Neural progenitor cell (in vitro differentiated cells): ENCODE measurements around the gene IL4I1.

Experiments
- EZH2phosphoT487 ChIP-seq: fragments of 200-600 bp; sonication (generic); IDR thresholded peaks from 2 replicates; pipeline ENCODE4 v1.6.1; 2017; ENCODE audit warnings: antibody characterized with exemption
- TF ChIP-seq, protein P1 (sequence below): fragments of 200-600 bp; sonication (generic); IDR thresholded peaks from 2 replicates; pipeline ENCODE4 v1.5.1; 2017; ENCODE audit warnings: antibody characterized with exemption, mild to moderate bottlenecking

DNA sequence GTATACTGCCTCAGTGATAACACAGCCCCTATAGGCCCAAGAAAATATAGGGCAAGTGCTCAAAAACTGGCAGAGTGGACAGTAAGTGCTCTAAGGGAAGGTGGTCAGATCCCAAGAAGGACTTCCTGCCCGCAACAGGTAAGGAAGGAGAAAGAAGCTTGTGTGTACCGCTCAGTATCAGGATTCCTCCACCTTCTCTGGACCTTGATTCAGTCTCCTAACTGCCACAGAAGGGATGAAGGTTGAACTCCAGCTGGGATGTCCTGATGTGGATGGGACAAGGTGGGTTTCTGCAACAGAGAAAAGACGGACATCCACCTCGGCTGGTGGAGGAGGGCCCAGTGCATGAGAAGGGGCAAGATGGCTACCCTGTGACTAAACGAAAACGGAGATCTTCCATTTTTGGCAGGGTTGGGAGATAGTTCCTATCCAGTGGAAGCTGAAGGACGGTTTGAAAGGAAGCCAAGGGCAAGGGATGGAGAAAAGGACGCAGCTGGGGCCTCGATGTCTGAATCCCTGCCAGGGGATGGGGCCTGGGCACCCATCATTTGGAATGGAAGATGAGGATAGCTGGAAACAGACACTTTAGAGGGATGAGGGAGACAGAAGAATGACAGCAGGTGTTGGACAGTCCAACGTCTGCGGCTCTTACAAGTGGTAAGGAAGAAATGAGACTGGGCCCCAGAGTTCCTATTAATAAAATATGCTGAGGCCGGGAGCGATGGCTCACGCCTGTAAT, 31.0 kb upstream of the IL4I1 start:
- TF ChIP-seq, protein P1, sequence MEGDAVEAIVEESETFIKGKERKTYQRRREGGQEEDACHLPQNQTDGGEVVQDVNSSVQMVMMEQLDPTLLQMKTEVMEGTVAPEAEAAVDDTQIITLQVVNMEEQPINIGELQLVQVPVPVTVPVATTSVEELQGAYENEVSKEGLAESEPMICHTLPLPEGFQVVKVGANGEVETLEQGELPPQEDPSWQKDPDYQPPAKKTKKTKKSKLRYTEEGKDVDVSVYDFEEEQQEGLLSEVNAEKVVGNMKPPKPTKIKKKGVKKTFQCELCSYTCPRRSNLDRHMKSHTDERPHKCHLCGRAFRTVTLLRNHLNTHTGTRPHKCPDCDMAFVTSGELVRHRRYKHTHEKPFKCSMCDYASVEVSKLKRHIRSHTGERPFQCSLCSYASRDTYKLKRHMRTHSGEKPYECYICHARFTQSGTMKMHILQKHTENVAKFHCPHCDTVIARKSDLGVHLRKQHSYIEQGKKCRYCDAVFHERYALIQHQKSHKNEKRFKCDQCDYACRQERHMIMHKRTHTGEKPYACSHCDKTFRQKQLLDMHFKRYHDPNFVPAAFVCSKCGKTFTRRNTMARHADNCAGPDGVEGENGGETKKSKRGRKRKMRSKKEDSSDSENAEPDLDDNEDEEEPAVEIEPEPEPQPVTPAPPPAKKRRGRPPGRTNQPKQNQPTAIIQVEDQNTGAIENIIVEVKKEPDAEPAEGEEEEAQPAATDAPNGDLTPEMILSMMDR = no peak
- no peak for TF ChIP-seq EZH2phosphoT487
